Measurements from ENCODE around the gene GRIP2. TPM values are rescaled to one million over a fixed set of nuclear protein-coding genes. Genes with fewer than 3 reads are reported as not detected.

GRIP2 gene
- total RNA-seq, 2 experiments from 2014 or later = not detected

DNA sequence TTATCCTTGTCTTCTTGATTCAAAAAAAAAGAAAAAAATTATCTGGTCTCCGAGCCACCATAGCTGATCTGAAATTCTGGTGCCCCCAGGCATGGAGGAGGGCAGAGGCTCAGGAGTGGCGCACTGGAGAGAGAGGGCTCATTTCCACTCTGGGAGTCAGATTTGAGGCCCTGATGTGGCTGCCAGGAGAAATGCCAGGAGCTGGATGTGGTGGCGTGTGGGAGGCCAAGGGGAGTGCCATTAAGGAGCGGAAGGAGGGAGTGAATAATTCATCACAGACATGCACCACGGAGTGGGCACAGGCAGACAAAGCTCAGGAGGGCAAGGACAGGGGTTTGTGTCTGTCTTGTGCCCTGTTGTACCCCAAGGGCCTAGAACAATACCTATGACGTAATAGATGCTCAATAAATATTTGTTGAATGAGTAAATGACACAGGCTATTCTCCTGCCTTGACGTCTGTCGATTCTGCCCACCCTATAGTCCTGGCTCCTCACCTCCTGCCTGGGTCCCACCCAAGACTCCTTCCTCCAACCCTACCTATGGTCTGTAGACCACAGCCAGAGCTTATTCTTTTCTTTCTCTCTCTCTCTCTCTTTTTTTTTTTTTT is 12.0 kb upstream of the GRIP2 start:
- H3K9me3 ChIP-seq (ENCODE audit: control insufficient read depth in 1 of 2, insufficient read depth in 1 of 2, low read length in 2 of 2) = peaks cover 0 to 6% of the 10 kb centered on the region in 2 experiments
- Mint-ChIP-seq H3K4me3 (no peak overlapping the region), H3K27ac (no peak overlapping the region), H3K36me3 (ENCODE audit: low read depth) (no peaks in the 10 kb centered on the region), H3K27me3 (peaks cover 82% of the 10 kb centered on the region), H3K4me1 (ENCODE audit: low read depth) (peaks cover 5% of the 10 kb centered on the region), H3K9me3 (no peaks in the 10 kb centered on the region)
- no peaks in the 10 kb centered on the region for H3K36me3 ChIP-seq (ENCODE audit: insufficient read depth, low read length)
- no peak overlapping the region for H3K27ac ChIP-seq (ENCODE audit: low read depth in 1 of 2, low read length in 2 of 2)
- intact Hi-C loops (cut with DNase I, micrococcal nuclease) = no loop called here
- ChIA-PET POLR2A (no interaction called here), CTCF (no interaction called here)
- DNase-seq = no peak
- no peak overlapping the region for H3K4me3 ChIP-seq (ENCODE audit: low read length)
- no peaks in the 10 kb centered on the region for H3K4me1 ChIP-seq (ENCODE audit: insufficient read depth, low read length)
- TF ChIP-seq, protein P1, sequence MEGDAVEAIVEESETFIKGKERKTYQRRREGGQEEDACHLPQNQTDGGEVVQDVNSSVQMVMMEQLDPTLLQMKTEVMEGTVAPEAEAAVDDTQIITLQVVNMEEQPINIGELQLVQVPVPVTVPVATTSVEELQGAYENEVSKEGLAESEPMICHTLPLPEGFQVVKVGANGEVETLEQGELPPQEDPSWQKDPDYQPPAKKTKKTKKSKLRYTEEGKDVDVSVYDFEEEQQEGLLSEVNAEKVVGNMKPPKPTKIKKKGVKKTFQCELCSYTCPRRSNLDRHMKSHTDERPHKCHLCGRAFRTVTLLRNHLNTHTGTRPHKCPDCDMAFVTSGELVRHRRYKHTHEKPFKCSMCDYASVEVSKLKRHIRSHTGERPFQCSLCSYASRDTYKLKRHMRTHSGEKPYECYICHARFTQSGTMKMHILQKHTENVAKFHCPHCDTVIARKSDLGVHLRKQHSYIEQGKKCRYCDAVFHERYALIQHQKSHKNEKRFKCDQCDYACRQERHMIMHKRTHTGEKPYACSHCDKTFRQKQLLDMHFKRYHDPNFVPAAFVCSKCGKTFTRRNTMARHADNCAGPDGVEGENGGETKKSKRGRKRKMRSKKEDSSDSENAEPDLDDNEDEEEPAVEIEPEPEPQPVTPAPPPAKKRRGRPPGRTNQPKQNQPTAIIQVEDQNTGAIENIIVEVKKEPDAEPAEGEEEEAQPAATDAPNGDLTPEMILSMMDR (IDR thresholded peaks at IDR 0.05) = no peak
- peaks cover 5 to 33% of the 10 kb centered on the region in 2 experiments for H3K27me3 ChIP-seq (ENCODE audit: control insufficient read depth in 1 of 2, insufficient read depth in 2 of 2, low read length in 2 of 2)
- ATAC-seq (ENCODE audit: poor library complexity) = no peak

DNA sequence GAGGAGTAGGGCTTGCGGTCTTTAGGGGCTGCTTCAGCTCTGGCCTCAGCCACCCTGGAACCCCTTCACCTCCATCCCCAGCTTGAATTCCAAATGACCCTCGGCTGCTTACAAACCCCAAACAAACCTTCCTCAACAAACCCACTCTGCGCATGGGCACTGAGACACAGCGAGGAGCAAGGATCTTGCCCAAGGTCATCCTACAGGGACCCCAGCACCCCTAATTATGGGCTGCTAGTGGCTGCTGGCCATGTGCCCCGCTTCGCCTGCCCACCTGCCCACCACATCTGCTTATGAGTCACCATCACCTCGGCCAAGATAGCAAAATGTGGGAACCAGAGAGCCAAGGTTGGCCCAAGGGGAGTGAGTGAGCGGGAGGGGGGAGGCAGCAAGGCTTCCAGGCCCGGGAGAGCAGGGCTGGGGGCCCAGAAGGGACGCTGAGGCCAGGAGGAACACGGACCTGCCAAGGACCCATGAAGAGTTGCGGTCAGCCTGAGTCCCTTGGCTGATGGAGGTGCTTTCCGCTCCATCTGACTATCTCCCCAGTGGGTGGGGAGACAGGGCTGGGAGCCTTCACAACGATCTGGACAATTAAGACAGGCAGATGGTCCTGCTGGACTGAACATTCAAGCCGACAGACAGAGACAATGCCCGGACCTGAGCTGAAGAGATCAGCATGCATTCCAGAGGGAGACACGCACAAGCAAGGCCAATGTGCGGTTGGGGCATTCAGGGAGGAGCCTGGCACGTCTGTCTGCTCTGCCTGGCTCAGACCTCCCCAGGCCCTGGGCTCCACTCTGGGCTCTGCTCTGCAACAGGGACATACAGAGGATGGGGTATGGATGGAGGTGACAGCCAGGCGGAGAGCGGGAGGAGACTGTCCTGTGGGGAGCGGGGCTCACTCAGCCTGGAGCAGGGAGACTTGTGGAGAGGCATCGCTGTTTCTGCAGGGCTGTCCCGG is 10.8 kb upstream of the GRIP2 start:
- Histone ChIP-seq H3K4me1 (ENCODE audit: insufficient read depth, low read length) (no peaks in the 10 kb centered on the region), H3K4me3 (ENCODE audit: low read length) (no peak overlapping the region), H3K9me3 (ENCODE audit: control insufficient read depth in 1 of 2, insufficient read depth in 1 of 2, low read length in 2 of 2) (peaks cover 0 to 4% of the 10 kb centered on the region in 2 experiments), H3K36me3 (ENCODE audit: insufficient read depth, low read length) (no peaks in the 10 kb centered on the region), H3K27me3 (ENCODE audit: control insufficient read depth in 1 of 2, insufficient read depth in 2 of 2, low read length in 2 of 2) (peaks cover 5 to 24% of the 10 kb centered on the region in 2 experiments), H3K27ac (ENCODE audit: low read depth in 1 of 2, low read length in 2 of 2) (no peak overlapping the region)
- Mint-ChIP-seq H3K9me3 (no peaks in the 10 kb centered on the region), H3K4me3 (no peak overlapping the region), H3K36me3 (ENCODE audit: low read depth) (no peaks in the 10 kb centered on the region), H3K27me3 (peaks cover 70% of the 10 kb centered on the region), H3K4me1 (ENCODE audit: low read depth) (peaks cover under 1% of the 10 kb centered on the region), H3K27ac (no peak overlapping the region)
- ChIA-PET POLR2A (no interaction called here), CTCF (no interaction called here)
- intact Hi-C loops (cut with DNase I, micrococcal nuclease) = no loop called here
- no peak for ATAC-seq (ENCODE audit: poor library complexity)
- DNase-seq = no peak
- TF ChIP-seq, protein P1 (IDR thresholded peaks at IDR 0.05) = no peak

DNA sequence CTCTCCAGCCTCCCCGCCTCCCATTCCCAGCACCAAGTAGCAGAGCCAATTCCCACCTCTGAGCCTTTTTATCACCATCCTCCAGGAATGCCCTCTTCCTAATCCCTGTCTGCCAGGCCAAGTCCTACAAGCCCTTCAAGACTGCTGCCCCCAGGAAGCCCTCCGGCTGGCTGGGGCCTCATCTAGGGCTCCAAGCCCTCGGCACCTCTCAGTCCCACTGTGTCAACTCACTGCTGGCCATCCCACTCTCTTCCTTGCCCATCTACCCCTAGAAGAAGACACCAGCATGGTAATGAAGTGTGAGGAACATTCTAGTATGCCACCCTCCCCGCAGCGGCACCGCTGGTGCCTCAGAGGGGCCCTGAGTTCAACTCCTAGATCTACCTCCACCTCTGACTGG is 10.0 kb upstream of the GRIP2 start:
- TF ChIP-seq, protein P1 (IDR thresholded peaks at IDR 0.05) = no peak
- no peak overlapping the region for H3K27ac Mint-ChIP-seq
- H3K36me3 Mint-ChIP-seq (ENCODE audit: low read depth) = no peaks in the 10 kb centered on the region
- Histone ChIP-seq H3K36me3 (ENCODE audit: insufficient read depth, low read length) (no peaks in the 10 kb centered on the region), H3K4me1 (ENCODE audit: insufficient read depth, low read length) (no peaks in the 10 kb centered on the region), H3K27me3 (ENCODE audit: control insufficient read depth in 1 of 2, insufficient read depth in 2 of 2, low read length in 2 of 2) (peaks cover 5 to 20% of the 10 kb centered on the region in 2 experiments), H3K4me3 (ENCODE audit: low read length) (no peak overlapping the region), H3K9me3 (ENCODE audit: control insufficient read depth in 1 of 2, insufficient read depth in 1 of 2, low read length in 2 of 2) (peaks cover 0 to 2% of the 10 kb centered on the region in 2 experiments), H3K27ac (ENCODE audit: low read depth in 1 of 2, low read length in 2 of 2) (no peak overlapping the region)
- intact Hi-C loops (cut with DNase I, micrococcal nuclease) = no loop called here
- DNase-seq = no peak
- no peaks in the 10 kb centered on the region for H3K9me3 Mint-ChIP-seq
- H3K4me1 Mint-ChIP-seq (ENCODE audit: low read depth) = no peaks in the 10 kb centered on the region
- no peak overlapping the region for H3K4me3 Mint-ChIP-seq
- H3K27me3 Mint-ChIP-seq = peaks cover 70% of the 10 kb centered on the region
- ChIA-PET CTCF (no interaction called here), POLR2A (no interaction called here)
- ATAC-seq (ENCODE audit: poor library complexity) = no peak
